GM23338 (cell line): ENCODE data around the gene PSAPL1. TPM values are rescaled to one million over a fixed set of nuclear protein-coding genes. Genes with fewer than 3 reads are reported as not detected.

Source experiments
- ATAC-seq: fragments of 200-7000 bp; cut with Tn5 transposase; 3 replicates; pipeline ENCODE4 v1.9.1; 2020
- DNase-seq: peaks from one replicate; pipeline ENCODE4 v3.0.0-alpha.2; 2015; ENCODE audit warnings: low spot score
- H2AFZ ChIP-seq: fragments of 200-600 bp; sonication (generic); 2 replicates; pipeline ENCODE4 v1.8.0; 2016; ENCODE audit warnings: antibody characterized with exemption, mild to moderate bottlenecking, moderate library complexity
- H3F3A ChIP-seq: fragments of 200-600 bp; sonication (generic); replicated peaks from 2 replicates; pipeline ENCODE4 v1.8.0; 2017; ENCODE audit warnings: antibody characterized with exemption, mixed run types, low read depth
- H3K27ac ChIP-seq: fragments of 200-600 bp; sonication (generic); 2 replicates; pipeline ENCODE4 v1.6.1; 2016; ENCODE audit warnings: low read depth
- H3K27me3 ChIP-seq: fragments of 200-600 bp; sonication (generic); 2 replicates; pipeline ENCODE4 v1.8.0; 2016; ENCODE audit warnings: mild to moderate bottlenecking, mixed run types, moderate library complexity; ENCODE audit not compliant: insufficient read depth
- H3K36me3 ChIP-seq: fragments of 200-600 bp; sonication (generic); 2 replicates; pipeline ENCODE4 v1.8.0; 2016; ENCODE audit warnings: mild to moderate bottlenecking; ENCODE audit not compliant: insufficient read depth
- H3K4me1 ChIP-seq: fragments of 200-600 bp; sonication (generic); 2 replicates; pipeline ENCODE4 v1.8.0; 2016; ENCODE audit warnings: mild to moderate bottlenecking, moderate library complexity; ENCODE audit not compliant: insufficient read depth
- H3K4me2 ChIP-seq: fragments of 200-600 bp; sonication (generic); 2 replicates; pipeline ENCODE4 v1.7.1; 2017; ENCODE audit warnings: mixed run types
- H3K4me3 ChIP-seq: fragments of 200-600 bp; sonication (generic); 2 replicates; pipeline ENCODE4 v1.6.1; 2016; ENCODE audit warnings: mixed run types
- H3K79me2 ChIP-seq: fragments of 200-600 bp; sonication (generic); replicated peaks from 2 replicates; pipeline ENCODE4 v1.8.0; 2017; ENCODE audit warnings: mild to moderate bottlenecking; ENCODE audit not compliant: insufficient read depth
- H3K9me2 ChIP-seq: fragments of 200-600 bp; sonication (generic); 2 replicates; pipeline ENCODE4 v1.8.0; 2017; ENCODE audit not compliant: insufficient read depth
- H4K20me1 ChIP-seq: fragments of 200-600 bp; sonication (generic); replicated peaks from 2 replicates; pipeline ENCODE4 v1.8.0; 2017; ENCODE audit warnings: mild to moderate bottlenecking; ENCODE audit not compliant: insufficient read depth
- H3K27ac Mint-ChIP-seq: 2 replicates; pipeline ENCODE4 v1.8.0; 2020; ENCODE audit warnings: inconsistent platforms, mild to moderate bottlenecking, moderate library complexity, mixed read lengths
- H3K27me3 Mint-ChIP-seq: 3 replicates; pipeline ENCODE4 v1.8.0; 2022; ENCODE audit warnings: low read depth, mild to moderate bottlenecking, moderate library complexity, mixed read lengths, inconsistent platforms; ENCODE audit not compliant: insufficient read depth, poor library complexity
- H3K36me3 Mint-ChIP-seq: 3 replicates; pipeline ENCODE4 v1.8.0; 2021; ENCODE audit warnings: low read depth, mild to moderate bottlenecking, inconsistent platforms, moderate library complexity, mixed read lengths
- H3K4me1 Mint-ChIP-seq: 3 replicates; pipeline ENCODE4 v1.8.0; 2020; ENCODE audit warnings: mild to moderate bottlenecking, inconsistent platforms, mixed read lengths
- H3K4me3 Mint-ChIP-seq: 3 replicates; pipeline ENCODE4 v1.8.0; 2021; ENCODE audit warnings: moderate library complexity, mild to moderate bottlenecking, inconsistent platforms, mixed read lengths
- H3K9me3 Mint-ChIP-seq: 3 replicates; pipeline ENCODE4 v1.8.0; 2020; ENCODE audit warnings: moderate library complexity, mild to moderate bottlenecking, inconsistent platforms, mixed read lengths
- CTCF ChIP-seq, 2 experiments: fragments of 200-600 bp in 1 of 2; sonication (generic) in 1 of 2; conservative IDR thresholded peaks; 2 replicates each; pipeline versions ENCODE4 v1.5.1 to v1.6.1; 2016 to 2017; ENCODE audit warnings: antibody characterized with exemption in 2 of 2, low read depth in 2 of 2, mild to moderate bottlenecking in 2 of 2, moderate library complexity in 1 of 2
- ETS1 ChIP-seq: IDR thresholded peaks from 2 replicates; pipeline ENCODE4 v1.6.1; 2016; ENCODE audit warnings: antibody characterized with exemption
- EZH2 ChIP-seq: fragments of 200-600 bp; sonication (generic); IDR thresholded peaks from one replicate; pipeline ENCODE4 v1.8.0; 2017; ENCODE audit warnings: antibody characterized with exemption, mild to moderate bottlenecking, low read depth; ENCODE audit not compliant: unreplicated experiment
- EZH2phosphoT487 ChIP-seq: fragments of 200-600 bp; sonication (generic); IDR thresholded peaks from one replicate; pipeline ENCODE4 v1.8.1; 2018; ENCODE audit warnings: antibody characterized with exemption; ENCODE audit not compliant: unreplicated experiment
- JUNB ChIP-seq: IDR thresholded peaks from one replicate; pipeline ENCODE4 v1.6.1; 2016; ENCODE audit warnings: antibody characterized with exemption; ENCODE audit not compliant: unreplicated experiment
- POLR2AphosphoS5 ChIP-seq: IDR thresholded peaks from 2 replicates; pipeline ENCODE4 v1.6.1; 2016; ENCODE audit warnings: antibody characterized with exemption, low read depth
- REST ChIP-seq: IDR thresholded peaks from one replicate; pipeline ENCODE4 v1.6.1; 2018; ENCODE audit warnings: antibody characterized with exemption; ENCODE audit not compliant: unreplicated experiment
- STAT1 ChIP-seq: IDR thresholded peaks from one replicate; pipeline ENCODE4 v1.6.1; 2016; ENCODE audit warnings: antibody characterized with exemption; ENCODE audit not compliant: unreplicated experiment
- ZNF114 ChIP-seq: fragments of 250-450 bp; sonication (Bioruptor Pico); IDR thresholded peaks from 2 replicates; pipeline ENCODE4 v1.5.0; 2020; ENCODE audit warnings: mild to moderate bottlenecking, moderate library complexity
- ZNF331 ChIP-seq: fragments of 250-450 bp; sonication (Bioruptor Pico); IDR thresholded peaks from 2 replicates; pipeline ENCODE4 v1.5.0; 2020; ENCODE audit warnings: low read depth, mild to moderate bottlenecking, moderate library complexity
- polyA plus RNA-seq: library from polyadenylated mRNA; unstranded; fragments of >200 nt; fragmentation: Nextera tagmentation; extraction: Ambion mirVana; gene quantifications from 2 replicates; pipeline ENCODE4 v1.2.1, GENCODE V29; 2016
- total RNA-seq: library from RNA; depleted of rRNA; stranded (reverse); fragments of >200 nt; shearing (Covaris generic); gene quantifications from 2 replicates; pipeline ENCODE4 v1.2.3, GENCODE V29; 2014

PSAPL1 gene
- total and polyA plus RNA-seq, 2 experiments from 2014 or later, result not detected

- no peak overlapping the region for H3K4me2 ChIP-seq
- H3K79me2 ChIP-seq, result no peaks in the 10 kb centered on the region
- DNase-seq (no peak), ATAC-seq (no peak)
- Mint-ChIP-seq H3K4me1 (peaks cover 3% of the 10 kb centered on the region; the same call in 1 of the 3 replicates), H3K4me3 (no peak overlapping the region), H3K27me3 (peaks cover 15% of the 10 kb centered on the region), H3K36me3 (no peaks in the 10 kb centered on the region; the same call in 2 of the 3 replicates), H3K27ac (no peak overlapping the region), H3K9me3 (peaks cover 2% of the 10 kb centered on the region; the same call in 2 of the 3 replicates)
- 0 out of 2 replicates have a peak, but pooled peaks cover 4% of the 10 kb centered on the region for H3K9me2 ChIP-seq
- no peaks in the 10 kb centered on the region for H3K4me1 ChIP-seq
- no peak overlapping the region for H2AFZ ChIP-seq
- H4K20me1 ChIP-seq, result no peaks in the 10 kb centered on the region
- no peaks in the 10 kb centered on the region for H3F3A ChIP-seq
- H3K4me3 ChIP-seq, result no peak overlapping the region
- no peaks in the 10 kb centered on the region for H3K36me3 ChIP-seq
- TF ChIP-seq POLR2AphosphoS5 (no peak), CTCF (conservative IDR thresholded peaks at IDR 0.05; ENCODE audit: low read depth in 2 of 2) (no peak), STAT1 (no peak), ETS1 (no peak), REST (no peak), EZH2 (no peak)
- no peak overlapping the region for H3K27ac ChIP-seq
- H3K27me3 ChIP-seq, result no peaks in the 10 kb centered on the region
Measured at GRCh38 chr4:7402526-7402925, 32.2 kb downstream of the PSAPL1 start.

- Histone ChIP-seq H3F3A (no peaks in the 10 kb centered on the region), H3K4me1 (no peaks in the 10 kb centered on the region), H2AFZ (no peak overlapping the region), H3K4me3 (no peak overlapping the region), H3K4me2 (no peak overlapping the region), H4K20me1 (no peaks in the 10 kb centered on the region), H3K27ac (no peak overlapping the region), H3K27me3 (no peaks in the 10 kb centered on the region), H3K79me2 (no peaks in the 10 kb centered on the region), H3K9me2 (0 out of 2 replicates have a peak, but pooled peaks cover 4% of the 10 kb centered on the region), H3K36me3 (no peaks in the 10 kb centered on the region)
- Mint-ChIP-seq H3K9me3 (peaks cover 2% of the 10 kb centered on the region; the same call in 2 of the 3 replicates), H3K27me3 (peaks cover 16% of the 10 kb centered on the region), H3K36me3 (no peaks in the 10 kb centered on the region; the same call in 2 of the 3 replicates), H3K4me3 (no peak overlapping the region), H3K4me1 (peaks cover 3% of the 10 kb centered on the region; the same call in 1 of the 3 replicates), H3K27ac (no peak overlapping the region)
- DNase-seq (no peak), ATAC-seq (no peak)
- TF ChIP-seq CTCF (conservative IDR thresholded peaks at IDR 0.05; ENCODE audit: low read depth in 2 of 2), result no peak
- no peak for TF ChIP-seq JUNB
- no peak for TF ChIP-seq REST
- TF ChIP-seq EZH2phosphoT487, result no peak
- no peak for TF ChIP-seq ZNF114 (CRISPR knock-in tag)
- no peak for TF ChIP-seq ZNF331 (CRISPR knock-in tag)
Measured at GRCh38 chr4:7400671-7401298, 33.9 kb downstream of the PSAPL1 start.
